Cardiac muscle cell (in vitro differentiated cells and primary cell): ENCODE measurements around the gene COX6B2. TPM values are rescaled to one million over a fixed set of nuclear protein-coding genes. Genes with fewer than 3 reads are reported as not detected.

Experiments used
- DNase-seq, 2 donors: peaks; one replicate each; pipeline versions ENCODE4 v3.0.0 to v3.0.0-alpha.2; 2010 to 2017; ENCODE audit warnings: low read depth in 1 of 2, low spot score in 1 of 2
- H3K27ac ChIP-seq: fragments of 200-600 bp; sonication (generic); 2 replicates; pipeline ENCODE4 v1.5.1; 2016
- H3K27me3 ChIP-seq: fragments of 200-600 bp; sonication (generic); 2 replicates; pipeline ENCODE4 v1.6.0; 2016; ENCODE audit warnings: control low read depth
- H3K36me3 ChIP-seq: fragments of 200-600 bp; sonication (generic); 2 replicates; pipeline ENCODE4 v1.5.1; 2016; ENCODE audit warnings: control low read depth
- H3K4me1 ChIP-seq: fragments of 200-600 bp; sonication (generic); 2 replicates; pipeline ENCODE4 v1.8.1; 2017; ENCODE audit warnings: low read depth, mild to moderate bottlenecking, mixed run types
- H3K4me3 ChIP-seq: fragments of 200-600 bp; sonication (generic); 2 replicates; pipeline ENCODE4 v1.5.1; 2016; ENCODE audit warnings: mild to moderate bottlenecking
- H3K9me3 ChIP-seq: fragments of 200-600 bp; sonication (generic); 2 replicates; pipeline ENCODE4 v1.5.1; 2017; ENCODE audit warnings: low read depth, mild to moderate bottlenecking, control low read depth
- CTCF ChIP-seq: IDR thresholded peaks from 2 replicates; pipeline ENCODE4 v1.5.1; 2012; ENCODE audit warnings: low read depth, mild to moderate bottlenecking, low read length
- polyA plus RNA-seq: library from polyadenylated mRNA; unstranded; fragments of >200 nt; fragmentation: Nextera tagmentation; extraction: Ambion mirVana; gene quantifications from 2 replicates; pipeline ENCODE4 v1.2.1, GENCODE V29; 2016
- total RNA-seq: library from RNA; depleted of rRNA; stranded (reverse); fragments of >200 nt; gene quantifications from 2 replicates; pipeline ENCODE4 v1.2.3, GENCODE V29; 2016

The COX6B2 gene
- total and polyA plus RNA-seq, 2 experiments from 2014 or later: 0.06 TPM; not detected in 1

GRCh38 chr19:55341595-55342531, 12.7 kb downstream of the COX6B2 start:
- DNase-seq: no peak
- Histone ChIP-seq H3K4me1 (no peaks in the 10 kb centered on the region), H3K36me3 (peaks cover 24% of the 10 kb centered on the region), H3K4me3 (peak overlapping the region; percentile 89), H3K27me3 (no peaks in the 10 kb centered on the region), H3K9me3 (no peaks in the 10 kb centered on the region), H3K27ac (no peak overlapping the region)
- TF ChIP-seq CTCF: no peak

GRCh38 chr19:55341171-55341588, 13.3 kb downstream of the COX6B2 start:
- peaks cover 23% of the 10 kb centered on the region for H3K36me3 ChIP-seq
- DNase-seq: peak; percentile 73 to 78
- peak overlapping the region; percentile 93 for H3K27ac ChIP-seq
- no peaks in the 10 kb centered on the region for H3K27me3 ChIP-seq
- TF ChIP-seq CTCF: no peak
- H3K4me1 ChIP-seq: no peaks in the 10 kb centered on the region
- peak overlapping the region; percentile 89 for H3K4me3 ChIP-seq
- no peaks in the 10 kb centered on the region for H3K9me3 ChIP-seq

GRCh38 chr19:55340784-55341147, 13.8 kb downstream of the COX6B2 start:
- H3K27ac ChIP-seq: peak overlapping the region; percentile 93

GRCh38 chr19:55339889-55340783, 14.4 kb downstream of the COX6B2 start:
- Histone ChIP-seq H3K4me3 (peak overlapping the region; percentile 89), H3K36me3 (peaks cover 21% of the 10 kb centered on the region), H3K27me3 (no peaks in the 10 kb centered on the region), H3K27ac (peak overlapping the region; percentile 93), H3K9me3 (no peaks in the 10 kb centered on the region), H3K4me1 (no peaks in the 10 kb centered on the region)
- TF ChIP-seq CTCF: no peak
- peak in 1 of 2 donors; percentile 12 for DNase-seq

More at GRCh38 chr19:55340784-55341147, 13.8 kb downstream of the COX6B2 start:
- peak in 1 of 2 donors; percentile 39 for DNase-seq
- no peaks in the 10 kb centered on the region for H3K27me3 ChIP-seq
- H3K9me3 ChIP-seq: no peaks in the 10 kb centered on the region
- peaks cover 21% of the 10 kb centered on the region for H3K36me3 ChIP-seq
- peak overlapping the region; percentile 89 for H3K4me3 ChIP-seq
- TF ChIP-seq CTCF: peak; percentile 23
- no peaks in the 10 kb centered on the region for H3K4me1 ChIP-seq

GRCh38 chr19:55339105-55339888, 15.2 kb downstream of the COX6B2 start, which contains the start of gene KMT5C:
KMT5C (plus strand) TSS chr19:55339876; CDS start chr19:55341937, 2,061 bp downstream.
- no peaks in the 10 kb centered on the region for H3K4me1 ChIP-seq
- peaks cover 18% of the 10 kb centered on the region for H3K36me3 ChIP-seq
- H3K9me3 ChIP-seq: no peaks in the 10 kb centered on the region
- peak; percentile 100 for DNase-seq
- H3K27me3 ChIP-seq: no peaks in the 10 kb centered on the region
- peak within 1 kb of the TSS; percentile 89 for H3K4me3 ChIP-seq
- peak within 1 kb of the TSS; percentile 93 for H3K27ac ChIP-seq
- TF ChIP-seq CTCF: peak; percentile 39
